Stimulated activated CD4-positive, alpha-beta T cell treated with anti-CD3 and anti-CD28 coated beads, Interleukin-15, amount 100 ng/mL, for 24 hours (primary cell): ENCODE data around the gene MROH2A.
A peak's percentile ranks its signal among the peaks of the same experiment; 100 is the strongest.
"Not testable (repeated sequence)": the region's sequence is repeated elsewhere in the genome, so short reads cannot be mapped to it uniquely, and the experiment has no call there.

Experiments
- DNase-seq: peaks from one replicate; pipeline ENCODE4 v3.0.0-alpha.2; 2020

The MROH2A gene

GRCh38 chr2:233857511-233858141 lies 79.5 kb downstream of the MROH2A start:
- peak; percentile 75 for DNase-seq

GRCh38 chr2:233858331-233858730 lies 80.2 kb downstream of the MROH2A start:
- DNase-seq, result no peak

- DNase-seq, result no peak
These were observed 84.2 kb downstream of the MROH2A start for GRCh38 chr2:233862261-233862768.

- DNase-seq, result no peak
These were observed 87.7 kb downstream of the MROH2A start for GRCh38 chr2:233865838-233866237.

- DNase-seq, result no peak
These were observed 88.3 kb downstream of the MROH2A start for GRCh38 chr2:233866479-233866878.

GRCh38 chr2:233867993-233868532 lies 89.9 kb downstream of the MROH2A start, which contains the start of gene MSL3B:
TSS of gene MSL3B (minus strand) at chr2:233868386.
- peak; percentile 69 for DNase-seq

GRCh38 chr2:233871432-233871831 lies 93.3 kb downstream of the MROH2A start:
- no peak for DNase-seq

- DNase-seq, result not testable (repeated sequence)
These were observed 94.0 kb downstream of the MROH2A start for GRCh38 chr2:233872125-233872524.

GRCh38 chr2:233882353-233882752 lies 104.2 kb downstream of the MROH2A start:
- no peak for DNase-seq
